Subcutaneous abdominal adipose tissue (tissue), 5 donors: ENCODE results near the gene LPP.

Experiments used
- H3K27ac ChIP-seq: one replicate; pipeline ENCODE4 v1.7.0; 2013; ENCODE audit warnings: low read depth, mild to moderate bottlenecking, inconsistent platforms, low read length, moderate library complexity
- H3K27me3 ChIP-seq, 5 donors: one replicate each; pipeline ENCODE4 v1.7.0; 2013; ENCODE audit warnings: low read length in 5 of 5, inconsistent platforms in 1 of 5; ENCODE audit not compliant: control insufficient read depth in 5 of 5, insufficient read depth in 4 of 5
- H3K36me3 ChIP-seq, 5 donors: one replicate each; pipeline ENCODE4 v1.7.0; 2013; ENCODE audit warnings: low read length in 5 of 5; ENCODE audit not compliant: control insufficient read depth in 5 of 5, insufficient read depth in 5 of 5
- H3K4me1 ChIP-seq, 5 donors: one replicate each; pipeline ENCODE4 v1.7.0; 2013; ENCODE audit warnings: low read length in 5 of 5, mild to moderate bottlenecking in 3 of 5, moderate library complexity in 1 of 5; ENCODE audit not compliant: control insufficient read depth in 5 of 5, insufficient read depth in 5 of 5
- H3K4me3 ChIP-seq, 5 donors: one replicate each; pipeline ENCODE4 v1.7.0; 2013; ENCODE audit warnings: low read length in 5 of 5, low read depth in 1 of 5
- H3K9ac ChIP-seq, 5 donors: one replicate each; pipeline ENCODE4 v1.7.0; 2013; ENCODE audit warnings: low read length in 5 of 5, mild to moderate bottlenecking in 4 of 5, moderate library complexity in 3 of 5
- H3K9me3 ChIP-seq, 5 donors: one replicate each; pipeline ENCODE4 v1.7.0; 2013; ENCODE audit warnings: low read length in 5 of 5; ENCODE audit not compliant: control insufficient read depth in 5 of 5
- donor health status: healthy.
- donor health status: healthy.
- donor health status: healthy.
- donor health status: healthy.
- donor health status: healthy.

LPP gene

GRCh38 chr3:188727052-188727451 lies 573.1 kb downstream of the LPP start:
- Histone ChIP-seq H3K36me3 (no peaks in the 10 kb centered on the region), H3K27me3 (no peaks in the 10 kb centered on the region), H3K4me1 (peaks cover 0 to 2% (median 0%) of the 10 kb centered on the region in 5 donors), H3K27ac (no peak overlapping the region), H3K4me3 (no peak overlapping the region), H3K9ac (no peak overlapping the region), H3K9me3 (no peaks in the 10 kb centered on the region)

GRCh38 chr3:188728371-188728896 lies 574.5 kb downstream of the LPP start:
- Histone ChIP-seq H3K27me3 (no peaks in the 10 kb centered on the region), H3K4me3 (no peak overlapping the region), H3K4me1 (peaks cover 0 to 2% (median 0%) of the 10 kb centered on the region in 5 donors), H3K36me3 (no peaks in the 10 kb centered on the region), H3K9me3 (no peaks in the 10 kb centered on the region), H3K9ac (no peak overlapping the region), H3K27ac (no peak overlapping the region)

GRCh38 chr3:188729422-188729821 lies 575.5 kb downstream of the LPP start:
- Histone ChIP-seq H3K27me3 (no peaks in the 10 kb centered on the region), H3K4me1 (peaks cover 0 to 4% (median 3%) of the 10 kb centered on the region in 5 donors)

DNA sequence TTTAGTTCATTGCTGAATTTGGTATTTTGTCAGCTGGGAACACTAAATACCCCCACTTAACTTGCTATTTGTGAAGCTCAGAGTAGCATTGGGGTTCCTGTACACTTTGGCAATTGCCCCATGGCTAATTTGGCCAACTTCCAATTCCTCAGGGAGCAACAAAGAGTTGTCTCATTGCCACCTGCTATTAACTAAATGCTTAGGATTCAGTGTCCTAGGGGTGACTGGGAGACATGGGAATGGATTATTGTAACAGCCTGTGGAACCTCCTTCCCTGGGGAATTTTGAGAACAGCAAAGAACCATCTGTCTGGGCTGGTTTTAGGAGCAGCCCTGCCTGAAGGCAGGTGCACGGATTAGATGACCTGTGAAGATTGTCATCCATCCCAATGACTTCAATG lies 580.4 kb downstream of the LPP start:
- no peak overlapping the region for H3K4me3 ChIP-seq
- no peaks in the 10 kb centered on the region for H3K27me3 ChIP-seq
- H3K9ac ChIP-seq: no peak overlapping the region
- H3K4me1 ChIP-seq: peaks cover 0 to 6% (median 4%) of the 10 kb centered on the region in 5 donors
- H3K27ac ChIP-seq: no peak overlapping the region
- H3K9me3 ChIP-seq: no peaks in the 10 kb centered on the region
- no peaks in the 10 kb centered on the region for H3K36me3 ChIP-seq

More at GRCh38 chr3:188729422-188729821, 575.5 kb downstream of the LPP start:
- no peak overlapping the region for H3K9ac ChIP-seq
- H3K9me3 ChIP-seq: no peaks in the 10 kb centered on the region
- no peak overlapping the region for H3K27ac ChIP-seq
- no peak overlapping the region for H3K4me3 ChIP-seq
- no peaks in the 10 kb centered on the region for H3K36me3 ChIP-seq

GRCh38 chr3:188739511-188739910 lies 585.6 kb downstream of the LPP start:
- Histone ChIP-seq H3K36me3 (no peaks in the 10 kb centered on the region), H3K9ac (no peak overlapping the region), H3K27ac (no peak overlapping the region), H3K4me3 (no peak overlapping the region), H3K4me1 (peaks cover 0 to 2% (median under 1%) of the 10 kb centered on the region in 5 donors), H3K27me3 (no peaks in the 10 kb centered on the region), H3K9me3 (no peaks in the 10 kb centered on the region)

DNA sequence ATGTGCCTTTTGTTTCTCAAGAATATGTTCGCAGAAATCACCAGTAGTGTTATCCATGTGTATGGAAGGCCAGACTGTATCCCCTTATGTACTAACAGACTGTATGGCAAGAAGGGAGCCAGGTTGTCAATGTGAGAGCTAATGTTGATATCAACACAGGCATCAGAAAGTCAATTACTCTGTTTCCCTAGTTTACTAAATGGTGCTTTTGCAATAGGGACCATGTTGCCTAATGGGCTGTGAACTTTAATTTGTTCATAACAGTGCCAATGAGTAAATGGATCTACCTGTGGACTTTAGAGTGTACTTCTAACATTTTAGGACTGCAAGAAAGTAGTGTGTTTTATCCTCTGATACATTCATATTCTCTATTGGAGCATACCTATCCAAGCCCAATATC lies 586.1 kb downstream of the LPP start:
- Histone ChIP-seq H3K4me1 (no peaks in the 10 kb centered on the region), H3K9ac (no peak overlapping the region), H3K4me3 (no peak overlapping the region), H3K27me3 (no peaks in the 10 kb centered on the region), H3K9me3 (no peaks in the 10 kb centered on the region), H3K36me3 (no peaks in the 10 kb centered on the region), H3K27ac (no peak overlapping the region)

DNA sequence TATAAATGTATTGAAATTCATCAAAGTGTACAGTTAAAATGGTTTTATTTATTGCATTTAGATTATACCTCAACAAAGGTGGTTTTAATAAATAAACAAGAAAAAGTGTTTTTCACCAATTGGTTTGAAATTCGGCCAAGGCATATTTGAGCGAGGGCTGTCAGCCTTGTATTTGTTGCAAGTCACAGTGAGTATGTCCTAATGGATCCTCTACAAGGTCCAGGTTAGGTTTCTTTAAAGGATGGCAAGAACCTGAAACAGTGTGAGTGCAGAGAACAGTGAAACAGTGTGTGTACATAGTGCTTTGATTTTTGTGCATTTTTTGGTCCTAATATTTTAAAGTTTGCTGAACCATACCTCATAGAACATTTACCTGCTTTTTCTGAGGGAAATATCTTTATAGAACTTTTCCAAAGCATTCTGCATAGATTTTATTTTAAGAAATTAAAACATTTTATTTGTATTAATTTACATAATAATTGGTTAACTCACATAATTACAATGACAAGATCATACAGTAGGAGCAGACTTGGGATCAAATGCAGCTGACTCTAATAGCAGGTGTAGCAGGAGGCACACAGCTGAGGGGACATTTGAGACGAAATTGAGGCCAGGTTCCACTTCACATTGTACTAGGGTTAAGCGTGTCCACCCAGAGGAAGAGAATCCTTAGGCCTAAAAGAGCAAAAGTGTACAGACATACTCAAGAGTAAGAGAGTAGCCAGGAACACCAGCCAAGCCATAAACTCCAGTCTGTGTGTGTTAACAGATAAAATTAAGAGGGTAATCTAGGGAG lies 589.0 kb downstream of the LPP start:
- H3K27me3 ChIP-seq: no peaks in the 10 kb centered on the region
- no peak overlapping the region for H3K27ac ChIP-seq
- H3K4me1 ChIP-seq: peaks cover 0 to 18% (median 8%) of the 10 kb centered on the region in 5 donors
- H3K4me3 ChIP-seq: no peak overlapping the region
- no peak overlapping the region for H3K9ac ChIP-seq
- H3K36me3 ChIP-seq: no peaks in the 10 kb centered on the region
- H3K9me3 ChIP-seq: no peaks in the 10 kb centered on the region

DNA sequence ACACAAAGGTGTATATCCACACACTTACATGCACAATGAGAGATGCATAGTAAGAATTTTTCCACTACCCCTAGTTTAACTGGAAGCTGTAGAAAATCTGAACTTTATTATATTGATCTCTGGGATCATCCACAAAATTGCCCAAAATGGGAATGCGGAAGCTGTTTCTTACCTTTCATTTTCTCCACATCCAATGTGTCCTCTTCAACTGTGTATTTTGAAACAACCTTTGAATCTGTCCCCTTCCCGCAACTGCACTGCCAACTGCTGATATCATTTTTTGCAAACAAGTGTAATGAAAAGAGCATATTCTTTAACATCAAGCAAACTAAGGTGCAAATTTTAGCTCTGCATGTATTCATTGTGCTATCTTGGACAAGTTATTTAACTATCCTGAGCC lies 590.2 kb downstream of the LPP start:
- Histone ChIP-seq H3K9ac (no peak overlapping the region), H3K27me3 (no peaks in the 10 kb centered on the region), H3K4me3 (no peak overlapping the region), H3K4me1 (peaks cover 0 to 20% (median 8%) of the 10 kb centered on the region in 5 donors), H3K9me3 (no peaks in the 10 kb centered on the region), H3K36me3 (no peaks in the 10 kb centered on the region), H3K27ac (no peak overlapping the region)

DNA sequence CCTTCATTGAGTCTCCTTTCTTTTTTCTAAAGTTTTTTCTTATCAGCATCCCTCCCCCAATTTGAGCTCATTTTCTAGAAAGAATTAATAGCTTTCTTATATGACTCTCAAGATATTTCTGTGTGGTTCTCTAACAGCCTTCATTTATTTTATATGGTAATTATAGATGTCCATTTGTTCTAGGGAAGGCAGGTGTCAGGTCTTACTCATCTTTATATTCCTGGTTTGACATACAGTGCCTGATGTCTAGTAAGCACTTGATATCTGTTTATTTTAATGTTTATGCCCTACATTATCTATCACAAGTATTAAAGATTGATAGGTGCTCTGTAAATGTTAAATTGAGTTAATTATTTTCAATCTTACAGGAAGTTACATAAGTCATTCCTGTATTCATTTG lies 591.1 kb downstream of the LPP start:
- Histone ChIP-seq H3K4me1 (peaks cover 0 to 20% (median 8%) of the 10 kb centered on the region in 5 donors), H3K36me3 (no peaks in the 10 kb centered on the region), H3K4me3 (no peak overlapping the region), H3K27ac (no peak overlapping the region), H3K27me3 (no peaks in the 10 kb centered on the region), H3K9me3 (no peaks in the 10 kb centered on the region), H3K9ac (no peak overlapping the region)

GRCh38 chr3:188746291-188746783 lies 592.4 kb downstream of the LPP start:
- no peaks in the 10 kb centered on the region for H3K36me3 ChIP-seq
- H3K4me1 ChIP-seq: peaks cover 0 to 20% (median 8%) of the 10 kb centered on the region in 5 donors
- H3K4me3 ChIP-seq: no peak overlapping the region
- H3K9ac ChIP-seq: peak overlapping the region in 2 of 5 donors; percentile 6 to 16
- no peaks in the 10 kb centered on the region for H3K27me3 ChIP-seq
- peak overlapping the region; percentile 81 for H3K27ac ChIP-seq
- H3K9me3 ChIP-seq: no peaks in the 10 kb centered on the region
